HepG2 (cell line): Measurements from ENCODE around the gene MAN2A2. TPM values are rescaled to one million over a fixed set of nuclear protein-coding genes. Genes with fewer than 3 reads are reported as not detected.
A peak's percentile ranks its signal among the peaks of the same experiment; 100 is the strongest.
"Not testable (repeated sequence)": the region's sequence is repeated elsewhere in the genome, so short reads cannot be mapped to it uniquely, and the experiment has no call there.

Experiments used
- ATAC-seq: fragments of 200-7000 bp; cut with Tn5 transposase; 3 replicates; pipeline ENCODE4 v1.9.1; 2020; ENCODE audit warnings: mild to moderate bottlenecking, moderate library complexity
- BruUV-seq: library from RNA; stranded (reverse); fragments of 400-500 nt; replicated peaks from 2 replicates; lab custom pipeline; 2021; lab: Mats Ljungman, UMichigan
- CTCF ChIA-PET: fragments of 300-600 bp; formaldehyde crosslinking; extraction: SDS; loops from one replicate; lab custom pipeline; 2021; ENCODE audit warnings: low total read pairs, inconsistent platforms, low intra/inter-chr PET ratio; lab: Yijun Ruan, JAX
- POLR2A ChIA-PET: fragments of 350-600 bp; sonication (Branson Sonifier 250); formaldehyde crosslinking; loops from one replicate; lab custom pipeline; 2020; ENCODE audit warnings: antibody characterized with exemption, inconsistent platforms; lab: Yijun Ruan, JAX
- DNase-seq: peaks from one replicate; pipeline ENCODE4 v3.0.0-alpha.2; 2015; ENCODE audit warnings: low spot score
- FAIRE-seq: peaks from 3 replicates; lab custom pipeline; 2011; peaks lifted over from hg19 to GRCh38; lab: Jason Lieb, UNC
- H2AFZ ChIP-seq: one replicate; pipeline ENCODE4 v1.6.1; 2011; ENCODE audit warnings: low read length, inconsistent platforms
- H3K27ac ChIP-seq: fragments of 300-600 bp; 3 replicates; pipeline ENCODE4 v1.8.0; 2011; ENCODE audit warnings: mixed run types, mild to moderate bottlenecking, mixed read lengths, low read length, inconsistent platforms; ENCODE audit not compliant: insufficient read depth; ENCODE audit errors: extremely low read length
- H3K27me3 ChIP-seq, 2 experiments: fragments of 200-600 bp in 1 of 2; 2 replicates in 1 of 2; 3 replicates in 1 of 2; pipeline versions ENCODE4 v1.6.0 to v1.8.0; 2011; ENCODE audit warnings: low read length in 2 of 2, mild to moderate bottlenecking in 2 of 2, moderate library complexity in 2 of 2, inconsistent platforms in 1 of 2; ENCODE audit not compliant: insufficient read depth in 2 of 2, control insufficient read depth in 1 of 2
- H3K36me3 ChIP-seq, 2 experiments: fragments of 200-600 bp in 1 of 2; replicated peaks in 1 of 2; 2 replicates in 1 of 2; 3 replicates in 1 of 2; pipeline versions ENCODE4 v1.5.1 to v1.8.0; 2011; ENCODE audit warnings: low read length in 2 of 2, inconsistent platforms in 1 of 2; ENCODE audit not compliant: insufficient read depth in 2 of 2, control insufficient read depth in 1 of 2
- H3K4me1 ChIP-seq: 2 replicates; pipeline ENCODE4 v1.5.1; 2012; ENCODE audit warnings: low read length, inconsistent platforms; ENCODE audit not compliant: insufficient read depth
- H3K4me2 ChIP-seq: 2 replicates; pipeline ENCODE4 v1.6.0; 2011; ENCODE audit warnings: low read depth, low read length, inconsistent platforms
- H3K4me3 ChIP-seq, 3 experiments: fragments of 200-600 bp in 1 of 3; sonication (generic), shearing (Covaris generic) in 1 of 3; replicated peaks in 1 of 3; 2 replicates each; pipeline ENCODE4 v1.5.1; 2011 to 2016; ENCODE audit warnings: low read length in 3 of 3, inconsistent platforms in 2 of 3, low read depth in 2 of 3, mild to moderate bottlenecking in 2 of 3, control low read depth in 1 of 3, mixed read lengths in 1 of 3; ENCODE audit not compliant: insufficient read depth in 1 of 3
- H3K79me2 ChIP-seq: one replicate; pipeline ENCODE4 v1.6.1; 2011; ENCODE audit warnings: low read length, inconsistent platforms; ENCODE audit not compliant: insufficient read depth
- H3K9ac ChIP-seq: 2 replicates; pipeline ENCODE4 v1.6.0; 2011; ENCODE audit warnings: mild to moderate bottlenecking, low read depth, low read length, inconsistent platforms; ENCODE audit not compliant: insufficient read depth
- H3K9me3 ChIP-seq: 2 replicates; pipeline ENCODE4 v1.5.1; 2012; ENCODE audit warnings: mild to moderate bottlenecking, low read length
- H4K20me1 ChIP-seq: 2 replicates; pipeline ENCODE4 v1.6.0; 2011; ENCODE audit warnings: inconsistent platforms, mild to moderate bottlenecking, low read length, moderate library complexity; ENCODE audit not compliant: insufficient read depth
- AGO2 ChIP-seq: fragments of 200-400 bp; formaldehyde crosslinking; optimal IDR thresholded peaks from 2 replicates; pipeline ENCODE3; 2017; ENCODE audit warnings: mild to moderate bottlenecking, low read depth, low read length, moderate library complexity
- NPAS2 ChIP-seq: sonication (generic); formaldehyde crosslinking; IDR thresholded peaks from 2 replicates; pipeline ENCODE4 v1.8.0; 2022; ENCODE audit warnings: mild to moderate bottlenecking, missing genetic modification reagents, borderline replicate concordance
- WGBS: methylation state at CpG from one replicate; pipeline ENCODE4 v1.1.6; 2017; ENCODE audit warnings: low lambda C conversion rate; 5-methylcytosine and 5-hydroxymethylcytosine counted together
- in situ Hi-C: cut with HindIII; loops from 2 replicates; pipeline ENCODE4 v1.10.0; 2017; ENCODE audit warnings: low pct_unique_long_range_greater_than_20kb; ENCODE audit not compliant: extremely low pct_ligation_motif_present
- intact Hi-C: fragments of 100-400 bp; cut with micrococcal nuclease; formaldehyde crosslinking; loops from one replicate; pipeline ENCODE4 v1.10.0; 2022; ENCODE audit not compliant: unreplicated experiment
- polyA plus RNA-seq, 8 experiments: library from polyadenylated mRNA; depleted of rRNA in 3 of 8; stranded (reverse) in 7 of 8; unstranded in 1 of 8; fragments of >200 nt; fragmentation: Illumina TruSeq in 4 of 8; extraction: Trizol in 4 of 8; gene quantifications; 2 replicates each; pipeline versions ENCODE4 v1.2.1 to v1.2.3, GENCODE V29; 2011 to 2016; ENCODE audit warnings: low read depth in 4 of 8, missing spikeins in 1 of 8, mixed read lengths in 1 of 8; ENCODE audit not compliant: insufficient read depth in 1 of 8
- total RNA-seq, 5 experiments: library from RNA; depleted of rRNA; stranded (reverse); fragments of >200 nt; fragmentation: Illumina TruSeq; extraction: Trizol; gene quantifications; 2 replicates each; pipeline ENCODE4 v1.2.3, GENCODE V29; 2016; ENCODE audit warnings: low read depth in 1 of 5
- TF ChIP-seq, protein P1 (sequence below): sonication (generic); formaldehyde crosslinking; IDR thresholded peaks from 2 replicates; pipeline ENCODE4 v1.4.0; 2020; ENCODE audit warnings: missing genetic modification reagents

MAN2A2 gene
- total and polyA plus RNA-seq, 2 of the 13 experiments (the other 11 are each of a cell fraction or from before 2014, with no cell fraction given): 17.5 to 51.5 TPM

DNA sequence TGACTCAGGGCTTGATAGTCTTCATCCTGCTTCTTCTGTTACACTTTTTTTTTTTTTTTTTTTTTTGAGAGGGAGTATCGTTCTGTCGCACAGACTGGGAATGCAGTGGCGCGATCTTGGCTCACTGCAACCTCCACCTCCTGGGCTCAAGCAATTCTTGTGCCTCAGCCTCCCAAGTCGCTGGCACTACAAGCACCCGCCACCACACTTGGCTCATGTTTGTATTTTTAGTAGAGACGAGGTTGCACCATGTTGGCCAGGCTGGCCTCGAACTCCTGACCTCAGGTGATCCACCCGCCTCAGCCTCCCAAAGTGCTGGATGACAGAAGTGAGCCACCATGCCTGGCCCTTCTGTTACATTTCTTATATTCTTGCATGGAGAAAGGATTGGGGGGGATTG, 28.1 kb upstream of the MAN2A2 start:
- intact Hi-C loops: loop anchor here (1.0 to 5.0 kb wide), 2 partner anchors 14 to 383 kb away; no protein-coding TSS in a partner anchor
- H3K27ac ChIP-seq, H3K27me3 ChIP-seq, H2AFZ ChIP-seq, H3K4me3 ChIP-seq, CTCF ChIA-PET, DNase-seq, ATAC-seq, in situ Hi-C loops, H3K9me3 ChIP-seq, H3K9ac ChIP-seq, H3K4me2 ChIP-seq, FAIRE-seq, BruUV-seq: not testable (repeated sequence)
- Histone ChIP-seq H4K20me1 (peaks cover 25% of the 10 kb centered on the region; the same call in 1 of the 2 replicates), H3K79me2 (peaks cover 10% of the 10 kb centered on the region), H3K4me1 (peaks cover 46% of the 10 kb centered on the region), H3K36me3 (peaks cover 7 to 40% of the 10 kb centered on the region in 2 experiments; a peak in 4 of 5 replicates)
- WGBS: 88% methylated on average over 9 of the region's 9 CpGs
- TF ChIP-seq, protein P1, sequence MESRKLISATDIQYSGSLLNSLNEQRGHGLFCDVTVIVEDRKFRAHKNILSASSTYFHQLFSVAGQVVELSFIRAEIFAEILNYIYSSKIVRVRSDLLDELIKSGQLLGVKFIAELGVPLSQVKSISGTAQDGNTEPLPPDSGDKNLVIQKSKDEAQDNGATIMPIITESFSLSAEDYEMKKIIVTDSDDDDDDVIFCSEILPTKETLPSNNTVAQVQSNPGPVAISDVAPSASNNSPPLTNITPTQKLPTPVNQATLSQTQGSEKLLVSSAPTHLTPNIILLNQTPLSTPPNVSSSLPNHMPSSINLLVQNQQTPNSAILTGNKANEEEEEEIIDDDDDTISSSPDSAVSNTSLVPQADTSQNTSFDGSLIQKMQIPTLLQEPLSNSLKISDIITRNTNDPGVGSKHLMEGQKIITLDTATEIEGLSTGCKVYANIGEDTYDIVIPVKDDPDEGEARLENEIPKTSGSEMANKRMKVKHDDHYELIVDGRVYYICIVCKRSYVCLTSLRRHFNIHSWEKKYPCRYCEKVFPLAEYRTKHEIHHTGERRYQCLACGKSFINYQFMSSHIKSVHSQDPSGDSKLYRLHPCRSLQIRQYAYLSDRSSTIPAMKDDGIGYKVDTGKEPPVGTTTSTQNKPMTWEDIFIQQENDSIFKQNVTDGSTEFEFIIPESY: peak; percentile 18; the same call in 1 of the 2 replicates
- POLR2A ChIA-PET: interaction anchor here (1.5 to 2.6 kb wide), 3 partner anchors 10 to 51 kb away, joined by 5 to 65 read pairs (median 41); partner anchors contain the start of gene FES

- no TSS peak for BruUV-seq
- 94% methylated on average over 8 of the region's 12 CpGs for WGBS
- Histone ChIP-seq H2AFZ (no peak overlapping the region), H3K9me3 (no peaks in the 10 kb centered on the region), H4K20me1 (peaks cover 25% of the 10 kb centered on the region; the same call in 1 of the 2 replicates), H3K9ac (no peak overlapping the region), H3K27me3 (peaks cover 0 to 3% of the 10 kb centered on the region in 2 experiments; a peak in 2 of 5 replicates), H3K36me3 (peaks cover 7 to 43% of the 10 kb centered on the region in 2 experiments; a peak in 4 of 5 replicates), H3K4me2 (no peak overlapping the region), H3K79me2 (peaks cover 10% of the 10 kb centered on the region), H3K27ac (no peak overlapping the region), H3K4me1 (peaks cover 40% of the 10 kb centered on the region), H3K4me3 (no peak overlapping the region)
- ChIA-PET POLR2A (no interaction called here), CTCF (no interaction called here)
- ATAC-seq: no peak
- TF ChIP-seq AGO2 (peak; percentile 41), NPAS2 (no peak)
- intact Hi-C loops (no loop called here), in situ Hi-C loops (no loop called here)
- DNase-seq: no peak
- FAIRE-seq: no peak
Measured at GRCh38 chr15:90875549-90875981, 27.5 kb upstream of the MAN2A2 start.
